GM18508 (cell line): Measurements from ENCODE around the gene PKHD1.

ENCODE experiments used
- ATAC-seq: cut with Tn5 transposase; IDR thresholded peaks from one replicate; pipeline ENCODE4 v1.9.1; 2021; ENCODE audit warnings: moderate number of reproducible peaks; ENCODE audit not compliant: insufficient read depth, unreplicated experiment

Gene PKHD1

GRCh38 chr6:52046456-52046855, 41.0 kb downstream of the PKHD1 start:
- ATAC-seq = no peak

GRCh38 chr6:52045481-52045880, 41.9 kb downstream of the PKHD1 start:
- no peak for ATAC-seq

- no peak for ATAC-seq
Measured at GRCh38 chr6:52045033-52045432, 42.4 kb downstream of the PKHD1 start.

- ATAC-seq = no peak
Measured at GRCh38 chr6:52042141-52042885, 45.1 kb downstream of the PKHD1 start.

GRCh38 chr6:52041134-52041533, 46.3 kb downstream of the PKHD1 start:
- no peak for ATAC-seq

GRCh38 chr6:52027699-52028098, 59.7 kb downstream of the PKHD1 start:
- ATAC-seq = no peak

GRCh38 chr6:52024451-52025068, 62.9 kb downstream of the PKHD1 start:
- ATAC-seq = no peak

- no peak for ATAC-seq
Measured at GRCh38 chr6:52022675-52023074, 64.7 kb downstream of the PKHD1 start.

- no peak for ATAC-seq
Measured at GRCh38 chr6:52020945-52021570, 66.4 kb downstream of the PKHD1 start.

- no peak for ATAC-seq
Measured at GRCh38 chr6:52019881-52020280, 67.5 kb downstream of the PKHD1 start.

- ATAC-seq = no peak
Measured at GRCh38 chr6:52019092-52019491, 68.3 kb downstream of the PKHD1 start.

- ATAC-seq = no peak
Measured at GRCh38 chr6:52016915-52017748, 70.3 kb downstream of the PKHD1 start.

- ATAC-seq = no peak
Measured at GRCh38 chr6:52015953-52016352, 71.5 kb downstream of the PKHD1 start.

- ATAC-seq = no peak
Measured at GRCh38 chr6:52014391-52014790, 73.0 kb downstream of the PKHD1 start.

- no peak for ATAC-seq
Measured at GRCh38 chr6:52013035-52013434, 74.4 kb downstream of the PKHD1 start.

GRCh38 chr6:52012582-52012981, 74.8 kb downstream of the PKHD1 start:
- ATAC-seq = no peak

GRCh38 chr6:52010806-52011205, 76.6 kb downstream of the PKHD1 start:
- ATAC-seq = no peak

GRCh38 chr6:52010145-52010544, 77.3 kb downstream of the PKHD1 start:
- ATAC-seq = no peak

- no peak for ATAC-seq
Measured at GRCh38 chr6:52009466-52010140, 77.8 kb downstream of the PKHD1 start.

GRCh38 chr6:52000064-52000463, 87.3 kb downstream of the PKHD1 start:
- ATAC-seq = no peak
